Erythroblast (primary cell): ENCODE results near the gene ACAP3.

Experiments used
- GATA1 ChIP-seq: IDR thresholded peaks from 2 replicates; pipeline ENCODE4 v1.6.1; 2011; ENCODE audit warnings: low read depth, mild to moderate bottlenecking, control low read depth, low read length, moderate library complexity
- POLR2A ChIP-seq: IDR thresholded peaks from 2 replicates; pipeline ENCODE4 v1.6.1; 2011; ENCODE audit warnings: mild to moderate bottlenecking, low read length

GRCh38 chr1:1254667-1254998 lies 53.1 kb downstream of the ACAP3 start:
- TF ChIP-seq POLR2A (no peak), GATA1 (no peak)
